NCI-H146 treated with DMSO at 0.1 percent for 48 hours (cell line): ENCODE measurements around the gene TMOD3.
"Not testable (repeated sequence)": the region's sequence is repeated elsewhere in the genome, so short reads cannot be mapped to it uniquely, and the experiment has no call there.

Source experiments
- DNase-seq: peaks from one replicate; lab custom pipeline; 2025; ENCODE audit not compliant: unreplicated experiment; lab: John Stamatoyannopoulos, UW

The TMOD3 gene

GRCh38 chr15:51863131-51863530 lies 33.7 kb downstream of the TMOD3 start:
- no peak for DNase-seq

- DNase-seq, result no peak
Measured at GRCh38 chr15:51864408-51865056, 35.1 kb downstream of the TMOD3 start.

GRCh38 chr15:51865317-51865716 lies 35.9 kb downstream of the TMOD3 start:
- no peak for DNase-seq

- DNase-seq, result no peak
Measured at GRCh38 chr15:51866161-51866560, 36.7 kb downstream of the TMOD3 start.

- no peak for DNase-seq
Measured at GRCh38 chr15:51866751-51867150, 37.3 kb downstream of the TMOD3 start.

GRCh38 chr15:51869060-51869421 lies 39.6 kb downstream of the TMOD3 start:
- DNase-seq, result no peak

GRCh38 chr15:51870774-51871173 lies 41.3 kb downstream of the TMOD3 start:
- DNase-seq, result no peak

- DNase-seq, result no peak
Measured at GRCh38 chr15:51874751-51875644, 45.5 kb downstream of the TMOD3 start.

- no peak for DNase-seq
Measured at GRCh38 chr15:51876169-51876568, 46.7 kb downstream of the TMOD3 start.

- no peak for DNase-seq
Measured at GRCh38 chr15:51878446-51879386, 49.3 kb downstream of the TMOD3 start.

- no peak for DNase-seq
Measured at GRCh38 chr15:51879555-51879954, 50.1 kb downstream of the TMOD3 start.

GRCh38 chr15:51883271-51883837 lies 53.9 kb downstream of the TMOD3 start:
- no peak for DNase-seq

- DNase-seq, result no peak
Measured at GRCh38 chr15:51884041-51884440, 54.6 kb downstream of the TMOD3 start.

GRCh38 chr15:51884517-51885236 lies 55.2 kb downstream of the TMOD3 start:
- no peak for DNase-seq

GRCh38 chr15:51885758-51886157 lies 56.3 kb downstream of the TMOD3 start:
- not testable (repeated sequence) for DNase-seq

- no peak for DNase-seq
Measured at GRCh38 chr15:51887887-51888592, 58.6 kb downstream of the TMOD3 start.

GRCh38 chr15:51888593-51889195 lies 59.2 kb downstream of the TMOD3 start:
- no peak for DNase-seq

GRCh38 chr15:51889486-51889885 lies 60.0 kb downstream of the TMOD3 start:
- DNase-seq, result no peak

GRCh38 chr15:51904421-51904820 lies 75.0 kb downstream of the TMOD3 start:
- peak; percentile 42 for DNase-seq
